ENCODE measurements around the gene CARHSP1.
"Not testable (repeated sequence)": the region's sequence is repeated elsewhere in the genome, so short reads cannot be mapped to it uniquely, and the experiment has no call there.

Gene CARHSP1

GRCh38 chr16:8847145-8847544 is 21.7 kb downstream of the CARHSP1 start:
- Mint-ChIP-seq H3K4me1 (ENCODE audit: low read depth) (peaks cover 25% of the 10 kb centered on the region), H3K27me3 (no peaks in the 10 kb centered on the region), H3K4me3 (no peak overlapping the region), H3K27ac (no peak overlapping the region), H3K9me3 (no peaks in the 10 kb centered on the region), H3K36me3 (ENCODE audit: low read depth) (peaks cover 89% of the 10 kb centered on the region)
- DNase-seq = no peak

GRCh38 chr16:8846401-8846932 is 22.3 kb downstream of the CARHSP1 start:
- Mint-ChIP-seq H3K4me3 (no peak overlapping the region), H3K4me1 (ENCODE audit: low read depth) (peaks cover 23% of the 10 kb centered on the region), H3K27ac (peak overlapping the region; percentile 51), H3K36me3 (ENCODE audit: low read depth) (peaks cover 84% of the 10 kb centered on the region), H3K9me3 (no peaks in the 10 kb centered on the region), H3K27me3 (no peaks in the 10 kb centered on the region)
- DNase-seq = no peak

GRCh38 chr16:8845699-8846298 is 23.0 kb downstream of the CARHSP1 start:
- Mint-ChIP-seq H3K9me3 (no peaks in the 10 kb centered on the region), H3K27ac (peak overlapping the region; percentile 51), H3K4me3 (no peak overlapping the region), H3K4me1 (ENCODE audit: low read depth) (peaks cover 17% of the 10 kb centered on the region), H3K36me3 (ENCODE audit: low read depth) (peaks cover 78% of the 10 kb centered on the region), H3K27me3 (no peaks in the 10 kb centered on the region)
- DNase-seq = no peak

GRCh38 chr16:8843296-8843695 is 25.5 kb downstream of the CARHSP1 start:
- H3K27ac Mint-ChIP-seq; DNase-seq; H3K27me3 Mint-ChIP-seq; H3K9me3 Mint-ChIP-seq; H3K4me1 Mint-ChIP-seq (ENCODE audit: low read depth); H3K4me3 Mint-ChIP-seq: not testable (repeated sequence)
- peaks cover 52% of the 10 kb centered on the region for H3K36me3 Mint-ChIP-seq (ENCODE audit: low read depth)

GRCh38 chr16:8842016-8842415 is 26.8 kb downstream of the CARHSP1 start:
- not testable (repeated sequence) for H3K9me3 Mint-ChIP-seq; H3K4me3 Mint-ChIP-seq; H3K27ac Mint-ChIP-seq; DNase-seq; H3K4me1 Mint-ChIP-seq (ENCODE audit: low read depth); H3K27me3 Mint-ChIP-seq
- peaks cover 40% of the 10 kb centered on the region for H3K36me3 Mint-ChIP-seq (ENCODE audit: low read depth)

GRCh38 chr16:8837594-8837993 is 31.2 kb downstream of the CARHSP1 start:
- not testable (repeated sequence) for H3K4me1 Mint-ChIP-seq (ENCODE audit: low read depth); H3K27ac Mint-ChIP-seq; H3K9me3 Mint-ChIP-seq; H3K27me3 Mint-ChIP-seq; H3K4me3 Mint-ChIP-seq; DNase-seq
- H3K36me3 Mint-ChIP-seq (ENCODE audit: low read depth) = peaks cover 19% of the 10 kb centered on the region

- H3K27ac Mint-ChIP-seq, DNase-seq, H3K9me3 Mint-ChIP-seq, H3K27me3 Mint-ChIP-seq, H3K4me3 Mint-ChIP-seq: not testable (repeated sequence)
- Mint-ChIP-seq H3K4me1 (ENCODE audit: low read depth) (peaks cover 11% of the 10 kb centered on the region), H3K36me3 (ENCODE audit: low read depth) (peaks cover 20% of the 10 kb centered on the region)
Measured at GRCh38 chr16:8836797-8837196, 32.0 kb downstream of the CARHSP1 start.

GRCh38 chr16:8832717-8833105 is 36.1 kb downstream of the CARHSP1 start:
- peaks cover 59% of the 10 kb centered on the region for H3K36me3 Mint-ChIP-seq (ENCODE audit: low read depth)
- peak overlapping the region; percentile 37 for H3K27ac Mint-ChIP-seq
- H3K27me3 Mint-ChIP-seq = no peaks in the 10 kb centered on the region
- H3K4me3 Mint-ChIP-seq = no peak overlapping the region
- no peaks in the 10 kb centered on the region for H3K9me3 Mint-ChIP-seq
- peaks cover 22% of the 10 kb centered on the region for H3K4me1 Mint-ChIP-seq (ENCODE audit: low read depth)
- no peak for DNase-seq

- Mint-ChIP-seq H3K4me1 (ENCODE audit: low read depth) (peaks cover 22% of the 10 kb centered on the region), H3K9me3 (no peaks in the 10 kb centered on the region), H3K27me3 (no peaks in the 10 kb centered on the region), H3K36me3 (ENCODE audit: low read depth) (peaks cover 60% of the 10 kb centered on the region), H3K4me3 (no peak overlapping the region), H3K27ac (peak overlapping the region; percentile 37)
- no peak for DNase-seq
Measured at GRCh38 chr16:8831871-8832716, 36.7 kb downstream of the CARHSP1 start.

GRCh38 chr16:8831450-8831849 is 37.4 kb downstream of the CARHSP1 start:
- no peak for DNase-seq
- no peak overlapping the region for H3K27ac Mint-ChIP-seq
- no peaks in the 10 kb centered on the region for H3K9me3 Mint-ChIP-seq

GRCh38 chr16:8828541-8829165 is 40.2 kb downstream of the CARHSP1 start:
- Mint-ChIP-seq H3K36me3 (ENCODE audit: low read depth) (peaks cover 89% of the 10 kb centered on the region), H3K4me1 (ENCODE audit: low read depth) (peaks cover 22% of the 10 kb centered on the region), H3K27me3 (no peaks in the 10 kb centered on the region), H3K9me3 (no peaks in the 10 kb centered on the region), H3K27ac (no peak overlapping the region), H3K4me3 (no peak overlapping the region)
- DNase-seq = no peak

More at GRCh38 chr16:8831450-8831849, 37.4 kb downstream of the CARHSP1 start:
- H3K4me1 Mint-ChIP-seq (ENCODE audit: low read depth) = peaks cover 22% of the 10 kb centered on the region
- peaks cover 66% of the 10 kb centered on the region for H3K36me3 Mint-ChIP-seq (ENCODE audit: low read depth)
- no peaks in the 10 kb centered on the region for H3K27me3 Mint-ChIP-seq
- no peak overlapping the region for H3K4me3 Mint-ChIP-seq

GRCh38 chr16:8826278-8826879 is 42.4 kb downstream of the CARHSP1 start:
- no peak for DNase-seq
- Mint-ChIP-seq H3K27ac (no peak overlapping the region), H3K9me3 (no peaks in the 10 kb centered on the region), H3K4me3 (no peak overlapping the region), H3K27me3 (no peaks in the 10 kb centered on the region), H3K36me3 (ENCODE audit: low read depth) (peaks cover 91% of the 10 kb centered on the region), H3K4me1 (ENCODE audit: low read depth) (peaks cover 7% of the 10 kb centered on the region)

GRCh38 chr16:8822403-8822802 is 46.4 kb downstream of the CARHSP1 start:
- no peak overlapping the region for H3K4me3 Mint-ChIP-seq
- H3K27ac Mint-ChIP-seq = no peak overlapping the region
- H3K27me3 Mint-ChIP-seq = no peaks in the 10 kb centered on the region
- no peaks in the 10 kb centered on the region for H3K9me3 Mint-ChIP-seq
- peaks cover 95% of the 10 kb centered on the region for H3K36me3 Mint-ChIP-seq (ENCODE audit: low read depth)
- DNase-seq = no peak
- peaks cover 5% of the 10 kb centered on the region for H3K4me1 Mint-ChIP-seq (ENCODE audit: low read depth)

- Mint-ChIP-seq H3K4me1 (ENCODE audit: low read depth) (peaks cover 19% of the 10 kb centered on the region), H3K4me3 (no peak overlapping the region), H3K27ac (no peak overlapping the region), H3K9me3 (no peaks in the 10 kb centered on the region), H3K27me3 (no peaks in the 10 kb centered on the region), H3K36me3 (ENCODE audit: low read depth) (peaks cover 95% of the 10 kb centered on the region)
- no peak for DNase-seq
Measured at GRCh38 chr16:8819411-8820034, 49.3 kb downstream of the CARHSP1 start.

All from activated T-cell treated with anti-CD3 and anti-CD28 coated beads, Interleukin-2, amount 50 U/mL, for 24 hours (primary cell).